GM19468 (cell line): ENCODE measurements around the gene CBARP.
A peak's percentile ranks its signal among the peaks of the same experiment; 100 is the strongest.

Source experiments
- ATAC-seq: cut with Tn5 transposase; IDR thresholded peaks from one replicate; pipeline ENCODE4 v1.9.1; 2021; ENCODE audit warnings: mild to moderate bottlenecking, moderate library complexity, moderate number of reproducible peaks; ENCODE audit not compliant: unreplicated experiment; ENCODE audit errors: extremely low read depth

The CBARP gene

DNA sequence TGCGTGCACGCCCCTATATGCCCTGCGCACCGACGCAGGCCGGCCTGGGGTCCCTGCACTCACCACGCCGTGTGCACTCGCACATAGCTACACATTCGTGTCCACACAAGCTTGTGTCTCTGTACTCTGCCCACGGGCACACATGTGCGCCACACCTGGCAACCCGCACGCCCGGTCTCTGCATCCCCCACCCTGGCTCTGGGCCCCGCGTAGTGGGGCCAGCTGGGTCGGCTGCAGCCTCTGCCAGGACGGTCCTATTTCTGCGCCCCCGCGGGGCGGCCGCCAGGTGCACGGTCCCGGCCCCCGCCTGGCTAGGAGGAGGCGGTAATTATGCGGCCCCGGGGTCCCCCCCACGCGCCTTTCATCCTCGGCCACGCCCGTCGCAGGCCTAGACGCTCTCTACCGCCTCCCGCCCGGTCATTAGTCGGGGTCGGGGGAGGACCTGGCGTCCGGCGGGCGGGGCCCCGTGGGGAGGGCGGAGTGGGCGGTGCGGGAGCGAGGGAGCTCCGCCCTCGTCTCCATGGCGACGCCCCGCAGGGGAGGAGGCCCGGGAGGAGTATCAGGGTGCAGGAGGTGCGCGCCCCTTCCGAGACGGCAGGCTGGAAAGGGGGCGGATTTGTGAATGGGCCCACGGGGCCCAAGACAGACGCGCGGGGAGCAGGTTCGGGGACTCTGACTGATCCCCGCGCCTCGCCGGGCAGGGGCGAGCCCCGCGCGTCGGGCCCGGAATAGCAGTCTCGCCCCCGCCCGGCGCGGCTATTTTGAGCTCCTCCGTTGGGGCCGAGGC, 28.5 kb upstream of the CBARP start:
- no peak for ATAC-seq

DNA sequence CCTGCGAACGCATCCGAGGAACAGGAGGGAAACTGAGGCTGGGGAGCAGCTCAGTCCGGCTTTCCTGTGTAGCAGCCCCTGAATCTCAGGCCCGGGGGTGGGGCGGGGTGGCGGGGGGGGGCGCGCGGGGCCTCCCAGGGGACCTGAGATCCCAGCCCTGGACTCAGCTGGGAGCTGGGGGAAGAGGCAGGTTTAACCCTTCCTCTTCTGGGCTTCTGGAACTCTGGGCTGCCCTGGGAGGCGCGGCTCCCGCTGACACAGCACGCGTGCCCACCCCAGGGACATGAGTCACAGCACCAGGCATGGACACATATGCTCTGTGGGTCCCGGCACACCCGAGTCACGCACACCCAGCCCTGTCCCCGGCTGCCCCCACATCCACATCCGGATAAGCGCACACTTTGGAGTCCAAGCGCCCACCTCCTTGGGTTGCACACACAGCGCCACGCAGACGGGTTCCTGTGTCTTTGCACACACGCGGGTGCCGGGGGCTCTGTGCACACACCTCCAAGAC, 27.9 kb upstream of the CBARP start:
- ATAC-seq, result no peak

DNA sequence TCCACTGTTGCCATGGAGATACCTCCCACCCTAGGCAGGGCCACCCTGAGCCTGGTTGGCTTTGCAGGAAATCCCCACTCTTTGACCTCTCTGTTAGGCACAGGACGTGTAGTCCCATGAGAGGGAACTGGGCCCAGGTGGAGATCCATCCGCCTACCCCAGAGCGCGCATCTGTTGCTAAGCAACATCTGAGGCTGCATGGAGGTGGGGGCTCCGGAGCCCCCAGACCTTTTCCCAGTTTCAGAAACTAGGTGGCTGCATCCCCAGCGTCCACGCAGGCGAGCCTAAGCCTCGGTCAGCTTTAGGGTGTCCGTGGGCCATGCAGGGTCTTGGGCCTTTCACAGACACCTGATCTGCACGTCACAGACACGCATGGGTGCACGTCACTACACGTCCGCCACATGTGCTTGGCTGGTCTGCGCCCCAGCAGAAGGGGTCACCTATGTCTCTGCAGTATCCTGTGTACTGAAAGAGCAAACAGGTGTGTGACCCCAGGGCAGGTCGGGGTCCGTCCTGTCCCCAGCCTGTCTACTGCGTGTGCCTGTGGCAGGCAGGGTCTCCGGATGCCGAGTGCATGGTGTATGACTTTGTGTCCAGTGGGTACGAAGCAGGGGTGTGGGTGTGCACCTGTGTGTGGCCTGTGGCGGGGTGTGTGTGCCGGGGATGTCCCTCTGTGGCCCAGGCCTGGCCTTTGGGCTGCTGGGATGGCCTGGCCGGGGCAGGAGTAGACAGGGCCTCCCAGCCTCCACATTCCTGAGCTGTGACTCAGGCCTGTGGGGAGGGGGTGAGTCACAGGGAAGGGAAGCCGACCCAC, 27.2 kb upstream of the CBARP start:
- ATAC-seq, result no peak

DNA sequence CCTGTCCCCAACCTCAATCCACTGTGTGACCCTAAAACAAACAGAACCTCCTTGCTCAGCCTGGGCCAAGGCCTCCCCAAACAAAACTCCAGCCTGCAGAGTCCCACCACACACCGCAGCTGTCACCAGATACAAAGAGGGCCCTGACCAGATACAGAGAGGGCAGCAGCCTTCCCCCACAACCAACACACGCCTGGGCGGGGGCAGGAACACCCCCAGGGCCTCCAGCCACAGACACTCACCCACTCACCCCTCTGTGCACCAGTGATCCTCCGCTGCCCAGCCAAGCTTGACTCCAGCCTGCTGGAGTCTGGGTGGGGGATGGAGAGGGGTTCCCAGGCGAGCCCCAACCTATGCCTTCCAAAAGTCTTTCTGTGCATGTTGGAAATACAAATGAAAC, 25.4 kb upstream of the CBARP start:
- no peak for ATAC-seq

DNA sequence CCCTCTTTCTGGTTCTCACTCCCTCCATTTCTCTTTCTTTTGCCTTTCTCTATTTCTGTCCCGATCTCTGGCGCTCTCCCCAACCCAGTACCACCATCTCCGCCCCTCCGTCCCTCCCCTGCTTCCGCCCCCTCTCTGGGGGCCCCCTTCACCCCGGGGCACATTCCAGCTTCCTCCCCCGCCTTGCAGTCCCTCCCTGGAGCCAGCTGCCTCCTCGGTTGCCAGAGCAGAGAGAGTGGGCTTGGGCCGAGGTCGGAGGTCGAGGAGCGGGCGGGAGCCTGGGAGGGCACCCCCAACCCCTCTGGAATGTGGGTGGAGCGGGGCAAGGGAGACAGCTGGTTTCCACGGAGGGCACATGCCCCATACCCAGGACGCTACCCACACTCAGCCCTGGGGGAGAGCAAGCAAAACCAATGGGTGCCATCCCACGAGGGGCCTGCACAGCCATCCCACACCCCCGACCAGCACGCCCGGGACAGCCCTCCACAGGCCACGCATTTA, 24.9 kb upstream of the CBARP start:
- ATAC-seq, result no peak

DNA sequence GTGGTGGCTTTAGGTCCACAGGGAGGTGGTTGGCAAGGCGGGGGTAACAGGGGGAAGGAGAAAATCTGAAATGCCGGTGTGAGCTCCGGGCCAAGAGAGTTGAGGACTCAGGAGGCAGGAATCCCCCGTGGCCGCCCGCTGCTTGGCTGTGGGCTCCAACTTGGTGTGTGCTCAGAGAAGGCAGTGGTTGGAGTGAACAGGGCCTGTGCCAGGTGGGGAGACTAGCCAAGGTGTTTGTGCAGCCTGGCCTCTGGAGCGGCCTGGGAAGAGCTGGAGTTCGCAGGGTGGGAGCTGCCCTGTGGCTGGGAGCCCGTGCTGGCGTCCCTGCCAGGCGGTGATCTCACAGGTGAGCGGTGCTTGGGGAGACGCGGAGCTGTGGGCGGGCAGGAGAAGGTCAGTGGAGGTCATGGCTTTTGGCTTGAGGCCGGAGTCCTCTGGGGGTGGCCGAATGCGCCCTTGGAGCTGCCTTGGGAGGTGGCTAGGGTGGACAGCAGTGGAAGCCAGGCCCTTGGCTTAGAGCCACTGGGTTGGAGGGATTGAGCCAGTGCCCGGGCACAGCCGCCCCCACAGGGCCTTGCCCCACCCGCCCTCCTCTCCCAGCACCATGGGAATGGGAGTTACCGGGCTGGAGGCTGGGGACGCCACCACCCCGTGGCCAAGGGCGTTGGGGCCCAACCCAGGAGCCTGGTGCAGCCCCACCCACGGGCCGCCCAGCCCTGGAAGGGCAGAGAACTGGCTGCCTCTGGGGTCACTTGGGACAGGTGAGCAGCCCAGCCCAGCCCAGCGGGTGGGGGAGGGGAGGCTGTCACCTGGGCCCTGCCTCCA, 24.2 kb upstream of the CBARP start:
- no peak for ATAC-seq

DNA sequence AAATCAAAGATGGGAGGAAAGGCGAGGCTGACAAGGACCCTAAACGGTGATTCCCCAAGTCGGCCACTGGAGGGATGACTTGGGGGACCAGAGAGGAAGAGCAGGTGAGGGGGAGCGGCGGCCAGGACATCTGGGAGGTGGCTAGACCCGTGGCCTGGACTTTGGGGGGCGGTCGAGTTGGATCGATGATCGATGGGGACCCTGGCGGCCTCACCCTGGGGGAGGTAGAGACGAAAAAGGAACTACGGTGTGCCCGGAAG, 23.7 kb upstream of the CBARP start:
- no peak for ATAC-seq

DNA sequence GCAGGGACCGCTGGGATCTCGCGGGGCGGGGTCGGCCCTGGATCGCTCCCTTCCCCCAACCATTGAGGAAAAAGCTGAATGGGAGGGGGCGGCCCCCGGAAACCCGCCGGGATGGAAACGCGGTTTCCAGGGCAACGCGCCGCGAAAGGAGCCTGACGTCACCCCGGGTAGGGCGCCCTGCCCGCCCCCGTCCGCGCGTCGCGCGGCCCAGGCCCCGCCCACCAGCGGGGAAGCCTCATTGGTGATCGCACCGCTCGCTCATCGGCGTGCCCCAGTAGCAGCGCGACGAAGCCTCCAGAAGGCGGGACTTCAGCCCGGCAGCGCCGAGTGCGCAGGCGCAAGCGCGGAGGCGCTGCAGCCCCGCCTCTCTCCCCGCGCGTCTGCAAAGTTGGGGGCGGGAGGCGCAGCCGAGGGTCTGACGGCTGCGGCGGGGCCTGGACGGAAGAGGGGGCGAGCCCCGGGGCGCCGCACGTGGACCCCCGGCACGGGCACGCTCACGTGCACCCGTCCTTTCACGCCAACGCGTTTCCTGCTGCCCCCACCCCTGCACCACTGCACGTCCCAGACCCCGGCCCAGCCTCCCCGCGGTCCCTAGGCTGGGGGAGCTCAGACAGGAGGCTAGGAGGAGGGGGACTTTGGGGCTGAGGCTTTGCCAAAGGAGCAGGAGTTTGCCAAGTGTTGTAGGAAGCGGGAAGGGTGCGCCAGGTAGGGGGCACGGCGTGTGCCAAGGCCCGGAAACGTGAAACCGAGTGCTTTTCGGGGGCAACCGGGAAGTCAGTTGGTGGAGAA, 23.1 kb upstream of the CBARP start:
- ATAC-seq, result peak; percentile 61

DNA sequence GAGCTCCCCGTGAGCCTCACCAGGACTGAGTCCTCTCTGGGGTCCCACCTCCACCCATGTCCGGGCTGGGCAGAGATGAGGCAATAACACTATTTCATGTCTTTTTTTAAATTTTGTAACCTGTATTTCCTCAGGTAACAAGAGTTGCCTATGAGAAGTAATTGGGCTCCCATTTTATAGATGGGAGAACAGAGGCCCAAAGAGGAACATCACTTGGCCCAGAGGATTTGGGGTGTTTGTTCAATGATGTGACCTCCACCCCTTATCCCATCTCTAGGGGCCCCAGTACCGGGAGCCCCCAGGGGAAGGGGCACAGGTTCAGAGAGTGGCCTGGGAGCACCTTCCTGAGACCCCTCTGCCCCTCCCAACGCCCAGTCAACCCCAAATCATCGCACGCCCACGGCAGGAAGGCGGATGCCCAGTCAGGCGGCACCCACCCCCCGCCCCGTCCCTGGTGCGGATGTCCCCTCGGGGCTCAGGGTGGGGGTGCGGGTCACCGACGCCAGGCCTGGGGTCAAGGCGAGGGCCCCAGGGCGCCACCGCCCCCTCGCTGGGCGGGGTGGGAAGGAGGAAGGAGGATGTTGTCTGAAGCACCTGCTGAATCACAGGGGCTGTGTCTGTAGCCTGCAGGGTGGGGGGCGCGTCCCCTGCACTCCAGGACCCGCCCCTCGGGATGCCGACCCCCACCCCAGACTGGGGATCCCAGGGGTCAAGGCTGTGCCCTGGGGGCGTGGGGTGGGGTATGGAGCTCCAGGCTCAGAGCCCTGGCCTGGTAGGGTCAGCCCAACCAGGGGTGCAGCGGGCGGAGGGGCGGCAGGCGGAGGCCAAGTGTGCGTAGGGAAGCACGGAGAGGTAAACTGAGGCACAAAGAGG, 22.3 kb upstream of the CBARP start:
- no peak for ATAC-seq

DNA sequence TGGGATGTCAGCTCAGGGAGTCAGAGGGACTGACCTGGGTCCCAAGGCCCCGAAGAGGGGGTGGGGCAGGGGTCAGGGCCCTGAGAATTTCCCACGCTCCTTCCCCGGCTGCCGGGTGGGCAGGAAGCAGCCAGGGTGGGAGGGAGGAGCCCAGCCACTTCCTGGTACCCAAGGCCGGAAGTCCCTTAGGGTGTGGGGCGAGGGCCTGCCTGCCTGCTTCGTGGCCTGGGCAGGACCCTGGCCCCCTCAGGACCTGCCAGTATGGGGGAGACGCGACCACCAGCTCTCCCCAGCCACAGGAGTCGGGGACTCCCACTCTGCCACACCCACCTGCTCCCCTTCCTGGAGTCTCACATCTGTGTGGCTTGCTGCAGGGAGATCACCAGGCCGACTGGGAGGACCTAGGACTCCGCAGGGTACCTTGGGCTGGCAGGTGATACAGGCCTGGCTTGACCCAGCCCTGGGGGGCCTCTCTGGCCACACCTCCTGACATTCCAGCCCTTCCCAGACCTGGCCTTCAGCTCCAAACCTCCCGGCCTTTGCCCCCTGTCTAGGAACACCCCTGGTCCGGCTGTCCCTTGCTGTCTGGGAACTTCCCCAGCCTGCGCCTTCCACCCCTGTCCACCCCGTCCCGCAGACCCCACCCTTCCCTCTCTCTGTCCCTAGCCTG, 21.5 kb upstream of the CBARP start:
- ATAC-seq, result no peak

DNA sequence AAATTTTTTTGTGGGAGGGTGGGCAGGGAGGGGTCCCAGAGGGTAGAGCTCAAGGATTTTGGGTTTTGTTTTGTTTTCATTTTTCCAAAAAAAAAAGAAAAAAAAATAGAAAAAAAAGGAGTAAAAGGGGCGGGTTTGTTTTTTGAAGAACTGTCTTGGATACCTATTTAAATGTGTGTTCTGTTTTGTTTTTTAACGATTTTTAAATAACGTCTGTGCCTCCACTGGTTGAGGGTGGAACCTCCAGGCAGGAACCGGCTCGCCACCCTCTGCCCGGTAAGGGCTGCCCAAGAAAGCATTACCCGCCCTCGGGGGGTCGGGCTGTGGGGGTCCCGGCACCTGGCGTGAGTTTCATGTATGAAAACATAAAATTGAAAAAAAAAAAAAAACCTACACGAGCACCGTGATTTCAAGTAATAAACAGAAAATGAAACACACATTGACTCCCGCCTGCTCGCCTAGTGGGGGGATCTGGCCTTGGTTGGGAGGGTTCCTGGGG, 21.0 kb upstream of the CBARP start:
- ATAC-seq, result no peak

DNA sequence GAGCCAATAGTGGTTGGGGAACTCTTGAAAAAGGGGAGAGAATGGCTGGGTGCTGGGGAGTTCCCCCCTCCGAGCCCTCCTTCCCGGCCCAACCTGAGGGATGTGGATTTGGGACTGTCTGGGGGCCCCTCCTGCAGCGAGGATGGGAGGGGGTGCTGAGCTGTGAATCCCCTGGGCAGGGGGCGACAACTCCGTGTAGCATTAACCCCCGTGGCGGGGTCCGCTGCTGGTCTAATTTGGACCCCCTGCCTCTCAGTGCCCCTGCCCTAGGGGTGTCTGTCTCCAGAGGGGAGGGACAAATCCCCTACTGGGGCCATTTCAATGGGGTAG, 20.3 kb upstream of the CBARP start:
- ATAC-seq, result no peak

DNA sequence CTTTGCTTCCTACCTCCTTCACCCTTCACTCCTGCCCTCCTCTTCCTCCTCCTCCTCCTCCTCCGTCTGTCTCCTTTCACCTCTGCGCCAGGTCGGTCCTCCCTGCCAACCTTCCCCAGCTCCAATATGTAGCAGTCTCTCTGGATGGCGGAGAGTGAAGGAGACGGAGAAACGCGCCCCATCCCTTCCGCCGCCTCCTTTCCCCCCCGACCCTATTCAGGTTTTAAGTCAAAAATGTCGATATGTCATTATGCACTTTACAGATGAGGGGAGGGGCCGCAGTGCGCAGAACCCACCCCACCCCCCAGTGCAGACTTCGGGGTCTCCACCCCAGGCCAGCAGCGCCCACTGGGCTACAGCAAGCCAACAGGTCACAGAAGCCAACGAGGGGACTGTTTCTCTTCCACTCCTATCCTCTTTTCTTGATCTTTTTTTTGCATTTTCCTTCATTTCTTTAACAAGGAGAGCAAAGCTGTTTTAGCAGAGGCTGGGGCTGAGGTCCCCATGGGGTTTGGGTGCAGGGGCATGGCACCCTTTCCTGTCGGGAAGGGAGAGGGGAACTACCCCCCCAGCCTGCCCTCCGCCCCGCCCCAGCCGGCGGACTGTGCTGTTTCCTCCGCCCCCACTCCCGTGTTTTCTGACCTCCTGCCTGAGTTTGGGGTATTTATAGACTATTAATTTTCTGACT, 19.8 kb upstream of the CBARP start:
- no peak for ATAC-seq

DNA sequence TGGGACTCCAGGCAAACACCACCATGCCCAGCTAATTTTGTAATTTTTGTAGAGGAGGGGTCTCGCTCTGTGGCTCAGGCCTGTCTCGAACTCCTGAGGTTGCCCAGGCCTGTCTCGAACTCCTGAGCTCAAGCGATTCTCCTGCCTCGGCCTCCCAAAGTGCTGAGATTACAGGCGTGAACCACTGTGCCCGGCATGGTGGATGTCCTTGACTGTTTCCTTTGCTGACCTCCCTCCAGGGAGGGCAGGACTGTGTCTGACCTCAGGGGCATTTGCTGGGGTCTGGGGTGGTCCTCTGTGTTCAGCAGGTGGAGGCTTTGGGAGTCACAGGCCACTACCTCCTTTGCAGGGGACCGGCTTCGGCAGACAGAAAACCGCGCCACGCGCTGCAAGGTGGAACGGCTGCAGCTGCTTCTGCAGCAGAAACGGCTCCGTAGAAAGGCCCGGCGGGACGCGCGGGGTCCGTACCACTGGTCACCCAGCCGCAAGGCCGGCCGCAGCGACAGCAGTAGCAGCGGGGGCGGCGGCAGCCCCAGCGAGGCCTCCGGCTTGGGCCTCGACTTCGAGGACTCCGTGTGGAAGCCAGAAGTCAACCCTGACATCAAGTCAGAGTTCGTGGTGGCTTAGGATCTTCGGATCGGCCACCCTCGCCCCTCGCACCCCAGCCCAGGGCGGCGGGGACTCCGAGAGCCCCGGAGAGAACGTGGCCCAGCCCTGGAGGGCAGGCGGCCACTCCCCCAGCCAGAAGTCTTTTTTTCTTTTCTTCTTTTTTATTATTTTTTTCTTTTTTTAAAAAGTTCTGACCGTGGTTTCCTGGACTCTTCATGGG, 19.1 kb upstream of the CBARP start:
- no peak for ATAC-seq

DNA sequence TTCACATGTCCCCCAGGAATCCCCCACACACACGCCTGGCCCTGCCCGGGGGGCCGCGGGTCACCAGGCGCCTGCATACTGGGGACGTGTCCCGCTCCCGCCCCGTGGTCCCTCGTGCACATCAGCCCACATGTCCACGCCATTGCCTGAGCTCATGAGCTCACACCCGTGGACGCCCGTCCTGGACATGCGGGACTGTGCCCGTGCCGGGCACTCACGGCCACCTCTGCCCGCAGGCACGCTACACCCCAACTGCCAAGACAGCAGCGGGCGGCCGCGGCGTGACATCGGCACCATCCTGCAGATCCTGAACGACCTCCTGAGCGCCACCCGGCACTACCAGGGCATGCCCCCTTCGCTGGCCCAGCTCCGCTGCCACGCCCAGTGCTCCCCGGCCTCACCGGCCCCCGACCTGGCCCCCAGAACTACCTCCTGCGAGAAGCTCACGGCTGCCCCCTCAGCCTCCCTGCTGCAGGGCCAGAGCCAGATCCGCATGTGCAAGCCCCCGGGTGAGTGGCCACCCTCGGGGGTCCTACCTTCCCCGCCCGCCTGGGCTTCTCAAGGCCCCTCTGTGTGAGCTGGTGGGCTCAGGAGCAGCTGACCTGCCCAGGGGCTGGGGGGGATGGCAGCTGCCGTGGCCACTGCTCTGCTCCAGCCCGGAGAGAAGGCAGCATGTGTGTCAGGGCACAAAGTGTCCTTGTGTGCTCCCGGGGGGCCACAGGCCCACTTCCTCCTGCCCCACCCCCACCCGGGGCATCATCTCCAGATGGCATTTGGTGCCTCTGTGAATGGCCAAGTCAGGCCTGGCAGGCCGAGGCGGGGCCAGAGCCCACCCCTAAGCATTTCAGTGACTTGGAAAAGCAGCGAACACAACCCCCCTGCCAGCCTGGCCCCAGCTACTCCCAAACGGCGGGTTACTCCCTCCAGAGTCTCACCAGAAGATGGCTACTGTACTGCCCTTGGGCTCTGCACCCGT, 17.7 kb upstream of the CBARP start:
- ATAC-seq, result no peak
